ENCODE data around the gene SLX9. TPM values are rescaled to one million over a fixed set of nuclear protein-coding genes. Genes with fewer than 3 reads are reported as not detected.

The SLX9 gene
- total RNA-seq, 1 donor from 2014 or later: 38.8 TPM

GRCh38 chr21:44985441-44986401 is 45.9 kb downstream of the SLX9 start:
- Histone ChIP-seq H3K27ac (ENCODE audit: low read depth, low read length) (no peak overlapping the region), H3K4me2 (ENCODE audit: low read length) (no peak overlapping the region), H4K20me1 (ENCODE audit: insufficient read depth, low read length) (no peaks in the 10 kb centered on the region), H3K36me3 (ENCODE audit: insufficient read depth, low read length) (no peaks in the 10 kb centered on the region), H3K4me3 (ENCODE audit: insufficient read depth, low read depth, low read length) (no peak overlapping the region), H2AFZ (ENCODE audit: low read depth, low read length) (no peak overlapping the region), H3K9me3 (ENCODE audit: insufficient read depth, low read depth, low read length) (no peaks in the 10 kb centered on the region), H3K9ac (ENCODE audit: low read length) (no peak overlapping the region), H3K27me3 (ENCODE audit: insufficient read depth, low read length) (no peaks in the 10 kb centered on the region), H3K4me1 (ENCODE audit: insufficient read depth, low read length) (peaks cover 15% of the 10 kb centered on the region), H3K79me2 (ENCODE audit: insufficient read depth, low read length) (no peaks in the 10 kb centered on the region)
- FAIRE-seq: no peak
- Mint-ChIP-seq H3K27ac (ENCODE audit: unreplicated experiment) (no peak overlapping the region), H3K4me1 (ENCODE audit: low read depth, unreplicated experiment) (peaks cover 10% of the 10 kb centered on the region), H3K9me3 (ENCODE audit: unreplicated experiment) (no peaks in the 10 kb centered on the region), H3K4me3 (ENCODE audit: unreplicated experiment) (no peak overlapping the region), H3K36me3 (ENCODE audit: low read depth, unreplicated experiment) (no peaks in the 10 kb centered on the region), H3K27me3 (ENCODE audit: low read depth, unreplicated experiment) (peaks cover 14% of the 10 kb centered on the region)
- TF ChIP-seq EZH2 (IDR thresholded peaks at IDR 0.05; ENCODE audit: insufficient read depth, low read length) (no peak), CTCF (IDR thresholded peaks at IDR 0.05; ENCODE audit: insufficient read depth, low read depth, low read length) (no peak)
- DNase-seq (ENCODE audit: low read depth): no peak

- no peaks in the 10 kb centered on the region for H3K36me3 Mint-ChIP-seq (ENCODE audit: low read depth, unreplicated experiment)
- no peak for TF ChIP-seq CTCF (IDR thresholded peaks at IDR 0.05; ENCODE audit: insufficient read depth, low read depth, low read length)
- no peak for TF ChIP-seq EZH2 (IDR thresholded peaks at IDR 0.05; ENCODE audit: insufficient read depth, low read length)
- H3K9me3 Mint-ChIP-seq (ENCODE audit: unreplicated experiment): no peaks in the 10 kb centered on the region
- peaks cover 10% of the 10 kb centered on the region for H3K4me1 Mint-ChIP-seq (ENCODE audit: low read depth, unreplicated experiment)
- no peak overlapping the region for H3K27ac ChIP-seq (ENCODE audit: low read depth, low read length)
- H3K27me3 Mint-ChIP-seq (ENCODE audit: low read depth, unreplicated experiment): peaks cover 14% of the 10 kb centered on the region
- H3K9me3 ChIP-seq (ENCODE audit: insufficient read depth, low read depth, low read length): no peaks in the 10 kb centered on the region
- peaks cover 15% of the 10 kb centered on the region for H3K4me1 ChIP-seq (ENCODE audit: insufficient read depth, low read length)
- no peak overlapping the region for H3K27ac Mint-ChIP-seq (ENCODE audit: unreplicated experiment)
- H3K4me3 ChIP-seq (ENCODE audit: insufficient read depth, low read depth, low read length): no peak overlapping the region
- H3K79me2 ChIP-seq (ENCODE audit: insufficient read depth, low read length): no peaks in the 10 kb centered on the region
- no peak overlapping the region for H3K9ac ChIP-seq (ENCODE audit: low read length)
- H3K27me3 ChIP-seq (ENCODE audit: insufficient read depth, low read length): peaks cover 2% of the 10 kb centered on the region
- no peak for FAIRE-seq
- DNase-seq (ENCODE audit: low read depth): no peak
- no peak overlapping the region for H2AFZ ChIP-seq (ENCODE audit: low read depth, low read length)
- no peaks in the 10 kb centered on the region for H4K20me1 ChIP-seq (ENCODE audit: insufficient read depth, low read length)
- no peak overlapping the region for H3K4me2 ChIP-seq (ENCODE audit: low read length)
- no peaks in the 10 kb centered on the region for H3K36me3 ChIP-seq (ENCODE audit: insufficient read depth, low read length)
- H3K4me3 Mint-ChIP-seq (ENCODE audit: unreplicated experiment): no peak overlapping the region
These were observed 46.9 kb downstream of the SLX9 start for GRCh38 chr21:44986471-44987291.

All from astrocyte (in vitro differentiated cells and primary cell).